NAMALWA (cell line): ENCODE results near the gene ZNF599.

Experiments used
- DNase-seq: peaks from one replicate; pipeline ENCODE4 v3.0.0-alpha.2; 2015; ENCODE audit warnings: low spot score

The ZNF599 gene

GRCh38 chr19:34744896-34745690 is 27.9 kb downstream of the ZNF599 start:
- DNase-seq: no peak

- DNase-seq: peak; percentile 79
Observed at GRCh38 chr19:34734537-34735103, 38.4 kb downstream of the ZNF599 start.

GRCh38 chr19:34733746-34734536 is 39.1 kb downstream of the ZNF599 start, which contains the start of gene ZNF181:
Gene ZNF181 (plus strand): TSS chr19:34734243. CDS start chr19:34735038, 795 bp downstream.
- peak; percentile 78 for DNase-seq

- DNase-seq: no peak
Observed at GRCh38 chr19:34733266-34733745, 39.7 kb downstream of the ZNF599 start.

GRCh38 chr19:34732612-34733211 is 40.3 kb downstream of the ZNF599 start:
- no peak for DNase-seq

GRCh38 chr19:34731964-34732363 is 41.1 kb downstream of the ZNF599 start:
- no peak for DNase-seq

GRCh38 chr19:34731019-34731829 is 41.8 kb downstream of the ZNF599 start:
- DNase-seq: no peak

GRCh38 chr19:34725400-34725799 is 47.6 kb downstream of the ZNF599 start:
- no peak for DNase-seq

GRCh38 chr19:34722353-34722752 is 50.7 kb downstream of the ZNF599 start:
- no peak for DNase-seq

- no peak for DNase-seq
Observed at GRCh38 chr19:34715357-34715756, 57.7 kb downstream of the ZNF599 start.

GRCh38 chr19:34713262-34713637 is 59.8 kb downstream of the ZNF599 start:
- DNase-seq: no peak

- DNase-seq: peak; percentile 85
Observed at GRCh38 chr19:34712395-34713261, 60.4 kb downstream of the ZNF599 start.

GRCh38 chr19:34711890-34712289 is 61.1 kb downstream of the ZNF599 start:
- DNase-seq: no peak
